ENCODE measurements around the gene GNG7.

GNG7 gene

DNA sequence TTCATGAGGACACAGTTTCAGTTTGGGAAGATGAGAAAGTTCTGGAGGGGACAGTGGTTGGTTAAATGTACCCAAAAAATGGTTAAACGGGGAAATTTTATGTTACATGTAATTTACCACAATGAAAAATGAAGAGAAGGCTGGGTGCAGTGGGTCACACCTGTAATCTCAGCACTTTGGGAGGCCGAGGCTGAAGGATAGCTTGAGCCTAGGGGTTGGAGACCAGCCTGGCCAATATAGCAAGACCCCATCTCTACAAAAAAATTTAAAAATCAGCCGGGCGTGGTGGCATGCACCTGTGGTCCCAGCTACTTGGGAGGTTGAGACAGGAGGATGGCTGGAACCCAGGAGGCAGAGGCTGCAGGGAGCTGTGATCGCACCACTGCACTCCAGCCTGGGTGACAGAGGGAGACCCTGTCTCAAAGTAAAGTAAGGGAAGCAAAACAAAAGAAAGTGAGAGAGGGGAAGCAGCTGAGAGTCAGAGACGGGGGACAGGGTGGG is 17.2 kb downstream of the GNG7 start:
- Histone ChIP-seq H3K27me3 (ENCODE audit: insufficient read depth, low read length, poor library complexity) (no peaks in the 10 kb centered on the region), H3K9ac (ENCODE audit: low read depth, low read length) (no peak overlapping the region), H3K36me3 (ENCODE audit: insufficient read depth, low read length) (no peaks in the 10 kb centered on the region), H3K4me1 (ENCODE audit: insufficient read depth, low read length) (no peaks in the 10 kb centered on the region), H3K27ac (ENCODE audit: low read length) (no peak overlapping the region), H3K4me2 (ENCODE audit: insufficient read depth, low read length) (no peak overlapping the region), H3K4me3 (ENCODE audit: low read depth in 1 of 2, low read length in 2 of 2) (no peak overlapping the region), H2AFZ (ENCODE audit: low read depth, low read length) (no peak overlapping the region), H3K79me2 (ENCODE audit: insufficient read depth, low read length) (no peaks in the 10 kb centered on the region), H3K9me3 (ENCODE audit: insufficient read depth, low read length, severe bottlenecking) (no peaks in the 10 kb centered on the region), H4K20me1 (ENCODE audit: insufficient read depth, low read length) (no peaks in the 10 kb centered on the region)
- TF ChIP-seq EZH2 (IDR thresholded peaks at IDR 0.05; ENCODE audit: borderline replicate concordance, low read depth, low read length, severe bottlenecking) = no peak
- TF ChIP-seq CTCF (IDR thresholded peaks at IDR 0.05; ENCODE audit: borderline replicate concordance, extremely low read depth, low read length, poor library complexity, severe bottlenecking) = no peak
- no peak for ATAC-seq (ENCODE audit: insufficient read depth, low read depth)
- no peak for DNase-seq

DNA sequence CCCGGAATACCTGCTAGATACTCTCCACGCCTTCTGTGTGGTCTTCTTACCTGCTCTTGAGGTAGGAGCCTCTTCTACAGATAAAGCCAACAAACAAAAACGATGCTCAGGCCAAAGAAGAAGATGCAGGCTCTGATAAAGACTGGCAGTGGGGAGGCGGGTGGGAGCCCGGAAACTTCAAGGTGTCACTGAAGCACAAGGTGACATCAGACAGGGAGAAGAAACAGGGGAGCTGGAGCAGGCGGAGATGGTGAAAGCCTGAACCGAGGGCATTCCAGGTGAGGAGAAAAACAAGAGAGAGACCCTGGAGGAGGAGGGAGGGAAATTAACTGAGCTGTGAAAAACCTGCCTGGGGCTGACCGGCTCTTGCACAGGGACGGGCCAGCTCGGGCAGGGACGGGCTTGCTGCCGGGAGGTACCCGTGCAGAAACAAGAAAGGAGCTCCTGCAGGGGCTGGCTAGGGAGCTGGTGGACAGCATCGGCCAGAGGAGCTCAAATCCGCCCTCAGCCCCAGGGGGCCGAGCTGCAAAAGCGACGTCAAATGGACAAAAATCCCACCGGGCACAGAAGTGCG is 19.0 kb downstream of the GNG7 start:
- H3K4me3 ChIP-seq (ENCODE audit: low read depth in 1 of 2, low read length in 2 of 2) = no peak overlapping the region
- no peak overlapping the region for H3K4me2 ChIP-seq (ENCODE audit: insufficient read depth, low read length)
- H3K79me2 ChIP-seq (ENCODE audit: insufficient read depth, low read length) = no peaks in the 10 kb centered on the region
- ATAC-seq (ENCODE audit: insufficient read depth, low read depth) (no peak), DNase-seq (no peak)
- H3K4me1 ChIP-seq (ENCODE audit: insufficient read depth, low read length) = no peaks in the 10 kb centered on the region
- H3K27me3 ChIP-seq (ENCODE audit: insufficient read depth, low read length, poor library complexity) = no peaks in the 10 kb centered on the region
- no peak overlapping the region for H2AFZ ChIP-seq (ENCODE audit: low read depth, low read length)
- TF ChIP-seq EZH2 (IDR thresholded peaks at IDR 0.05; ENCODE audit: borderline replicate concordance, low read depth, low read length, severe bottlenecking) (no peak), CTCF (IDR thresholded peaks at IDR 0.05; ENCODE audit: borderline replicate concordance, extremely low read depth, low read length, poor library complexity, severe bottlenecking) (no peak)
- no peaks in the 10 kb centered on the region for H4K20me1 ChIP-seq (ENCODE audit: insufficient read depth, low read length)
- no peaks in the 10 kb centered on the region for H3K9me3 ChIP-seq (ENCODE audit: insufficient read depth, low read length, severe bottlenecking)
- no peak overlapping the region for H3K27ac ChIP-seq (ENCODE audit: low read length)
- no peaks in the 10 kb centered on the region for H3K36me3 ChIP-seq (ENCODE audit: insufficient read depth, low read length)
- H3K9ac ChIP-seq (ENCODE audit: low read depth, low read length) = no peak overlapping the region

DNA sequence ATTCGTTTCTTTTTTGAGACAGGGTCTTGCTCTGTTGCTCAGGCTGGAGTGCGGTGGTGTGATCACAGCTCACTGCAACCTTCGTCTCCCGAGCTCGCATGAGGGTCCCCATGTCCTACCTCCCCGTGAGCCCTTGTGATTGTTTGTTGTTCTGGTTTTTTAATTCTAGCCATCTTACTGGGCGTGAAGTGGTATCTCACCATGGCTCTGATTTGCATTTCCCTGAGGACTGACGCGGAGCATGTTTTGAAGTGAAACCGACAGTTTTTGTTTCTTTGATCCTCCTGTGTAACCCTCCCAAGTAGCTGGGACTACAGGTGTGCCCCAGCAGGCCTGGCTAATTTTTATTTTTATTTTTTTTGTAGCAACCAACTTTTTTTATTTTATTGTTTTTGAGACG is 21.7 kb downstream of the GNG7 start:
- no peaks in the 10 kb centered on the region for H4K20me1 ChIP-seq (ENCODE audit: insufficient read depth, low read length)
- H3K9me3 ChIP-seq (ENCODE audit: insufficient read depth, low read length, severe bottlenecking) = no peaks in the 10 kb centered on the region
- no peak overlapping the region for H3K4me2 ChIP-seq (ENCODE audit: insufficient read depth, low read length)
- H3K79me2 ChIP-seq (ENCODE audit: insufficient read depth, low read length) = no peaks in the 10 kb centered on the region
- H3K36me3 ChIP-seq (ENCODE audit: insufficient read depth, low read length) = no peaks in the 10 kb centered on the region
- H3K4me3 ChIP-seq (ENCODE audit: low read depth in 1 of 2, low read length in 2 of 2) = no peak overlapping the region
- no peak for TF ChIP-seq CTCF (IDR thresholded peaks at IDR 0.05; ENCODE audit: borderline replicate concordance, extremely low read depth, low read length, poor library complexity, severe bottlenecking)
- TF ChIP-seq EZH2 (IDR thresholded peaks at IDR 0.05; ENCODE audit: borderline replicate concordance, low read depth, low read length, severe bottlenecking) = no peak
- H3K9ac ChIP-seq (ENCODE audit: low read depth, low read length) = no peak overlapping the region
- ATAC-seq (ENCODE audit: insufficient read depth, low read depth) = no peak
- no peak overlapping the region for H3K27ac ChIP-seq (ENCODE audit: low read length)
- H2AFZ ChIP-seq (ENCODE audit: low read depth, low read length) = no peak overlapping the region
- no peaks in the 10 kb centered on the region for H3K27me3 ChIP-seq (ENCODE audit: insufficient read depth, low read length, poor library complexity)
- no peaks in the 10 kb centered on the region for H3K4me1 ChIP-seq (ENCODE audit: insufficient read depth, low read length)
- no peak for DNase-seq
